Nephron progenitor cell (in vitro differentiated cells): Measurements from ENCODE around the gene NAV1.
A peak's percentile ranks its signal among the peaks of the same experiment; 100 is the strongest.

ENCODE experiments used
- DNase-seq: peaks from one replicate; pipeline ENCODE4 v3.0.0; 2021
- H3K27ac Mint-ChIP-seq: 2 replicates; pipeline ENCODE4 v1.8.0; 2021; ENCODE audit warnings: mild to moderate bottlenecking, moderate library complexity, mixed read lengths
- H3K27me3 Mint-ChIP-seq: 2 replicates; pipeline ENCODE4 v1.8.0; 2021; ENCODE audit warnings: mild to moderate bottlenecking, low read depth, mixed read lengths; ENCODE audit not compliant: poor library complexity
- H3K36me3 Mint-ChIP-seq: 2 replicates; pipeline ENCODE4 v1.8.0; 2021; ENCODE audit warnings: low read depth, mixed read lengths
- H3K4me1 Mint-ChIP-seq: 2 replicates; pipeline ENCODE4 v1.8.0; 2021; ENCODE audit warnings: mixed read lengths
- H3K4me3 Mint-ChIP-seq: 2 replicates; pipeline ENCODE4 v1.8.0; 2021; ENCODE audit warnings: mild to moderate bottlenecking, moderate library complexity, mixed read lengths
- H3K9me3 Mint-ChIP-seq: 2 replicates; pipeline ENCODE4 v1.8.0; 2021; ENCODE audit warnings: mild to moderate bottlenecking, moderate library complexity, mixed read lengths
- TF ChIP-seq, protein P1 (sequence below): fragments of 200-600 bp; sonication (generic); IDR thresholded peaks from 2 replicates; pipeline ENCODE4 v1.5.0; 2021; ENCODE audit warnings: antibody characterized with exemption

Gene NAV1

GRCh38 chr1:201502511-201502857, 36.4 kb upstream of the NAV1 start:
- no peaks in the 10 kb centered on the region for H3K36me3 Mint-ChIP-seq
- H3K4me3 Mint-ChIP-seq, result no peak overlapping the region
- peak overlapping the region; percentile 96 for H3K27ac Mint-ChIP-seq
- TF ChIP-seq, protein P1, sequence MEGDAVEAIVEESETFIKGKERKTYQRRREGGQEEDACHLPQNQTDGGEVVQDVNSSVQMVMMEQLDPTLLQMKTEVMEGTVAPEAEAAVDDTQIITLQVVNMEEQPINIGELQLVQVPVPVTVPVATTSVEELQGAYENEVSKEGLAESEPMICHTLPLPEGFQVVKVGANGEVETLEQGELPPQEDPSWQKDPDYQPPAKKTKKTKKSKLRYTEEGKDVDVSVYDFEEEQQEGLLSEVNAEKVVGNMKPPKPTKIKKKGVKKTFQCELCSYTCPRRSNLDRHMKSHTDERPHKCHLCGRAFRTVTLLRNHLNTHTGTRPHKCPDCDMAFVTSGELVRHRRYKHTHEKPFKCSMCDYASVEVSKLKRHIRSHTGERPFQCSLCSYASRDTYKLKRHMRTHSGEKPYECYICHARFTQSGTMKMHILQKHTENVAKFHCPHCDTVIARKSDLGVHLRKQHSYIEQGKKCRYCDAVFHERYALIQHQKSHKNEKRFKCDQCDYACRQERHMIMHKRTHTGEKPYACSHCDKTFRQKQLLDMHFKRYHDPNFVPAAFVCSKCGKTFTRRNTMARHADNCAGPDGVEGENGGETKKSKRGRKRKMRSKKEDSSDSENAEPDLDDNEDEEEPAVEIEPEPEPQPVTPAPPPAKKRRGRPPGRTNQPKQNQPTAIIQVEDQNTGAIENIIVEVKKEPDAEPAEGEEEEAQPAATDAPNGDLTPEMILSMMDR, result no peak
- peaks cover 83% of the 10 kb centered on the region for H3K4me1 Mint-ChIP-seq
- DNase-seq, result no peak
- H3K27me3 Mint-ChIP-seq, result peaks cover 11% of the 10 kb centered on the region
- H3K9me3 Mint-ChIP-seq, result no peaks in the 10 kb centered on the region

DNA sequence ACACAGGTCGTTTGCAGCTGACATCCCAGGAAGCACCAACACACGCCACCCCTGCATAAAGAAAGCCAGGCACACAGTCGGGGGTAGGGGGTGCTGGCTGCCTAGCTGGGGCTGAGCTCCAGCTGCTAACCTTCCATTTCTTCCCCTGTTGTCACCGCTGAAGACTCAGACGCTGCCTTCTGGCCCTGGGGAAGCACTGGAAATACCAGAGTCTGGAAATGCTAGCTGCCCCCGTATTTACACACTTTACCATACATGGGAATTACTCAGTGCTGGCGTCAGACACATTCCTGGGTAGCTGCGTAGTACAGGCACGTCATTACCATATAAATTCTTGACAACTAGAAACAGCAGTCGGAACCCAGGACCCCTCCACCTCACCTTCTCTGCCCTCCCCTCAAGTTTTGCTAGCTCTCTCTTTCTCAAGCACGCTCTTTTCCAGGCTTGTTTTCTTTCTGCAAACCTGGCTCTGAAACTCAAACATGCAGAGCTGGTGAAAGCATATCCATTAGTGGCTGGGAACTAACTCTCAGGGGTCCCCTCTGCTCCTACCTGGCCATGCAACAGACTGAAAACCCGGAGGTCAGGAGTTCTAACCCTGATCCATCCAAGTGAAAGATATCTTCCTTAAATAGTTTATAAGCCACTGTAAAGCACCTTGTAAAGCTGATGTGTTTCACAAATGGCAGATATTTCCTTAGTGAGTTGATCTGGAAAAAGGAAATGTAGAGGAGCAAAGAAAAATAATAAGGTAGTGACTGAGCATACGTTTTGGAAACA, 35.3 kb upstream of the NAV1 start:
- peaks cover 75% of the 10 kb centered on the region for H3K4me1 Mint-ChIP-seq
- H3K4me3 Mint-ChIP-seq, result peak overlapping the region; percentile 3
- peak overlapping the region; percentile 98 for H3K27ac Mint-ChIP-seq
- peaks cover 11% of the 10 kb centered on the region for H3K27me3 Mint-ChIP-seq
- TF ChIP-seq, protein P1, result no peak
- no peaks in the 10 kb centered on the region for H3K9me3 Mint-ChIP-seq
- H3K36me3 Mint-ChIP-seq, result no peaks in the 10 kb centered on the region
- peak; percentile 40 for DNase-seq

DNA sequence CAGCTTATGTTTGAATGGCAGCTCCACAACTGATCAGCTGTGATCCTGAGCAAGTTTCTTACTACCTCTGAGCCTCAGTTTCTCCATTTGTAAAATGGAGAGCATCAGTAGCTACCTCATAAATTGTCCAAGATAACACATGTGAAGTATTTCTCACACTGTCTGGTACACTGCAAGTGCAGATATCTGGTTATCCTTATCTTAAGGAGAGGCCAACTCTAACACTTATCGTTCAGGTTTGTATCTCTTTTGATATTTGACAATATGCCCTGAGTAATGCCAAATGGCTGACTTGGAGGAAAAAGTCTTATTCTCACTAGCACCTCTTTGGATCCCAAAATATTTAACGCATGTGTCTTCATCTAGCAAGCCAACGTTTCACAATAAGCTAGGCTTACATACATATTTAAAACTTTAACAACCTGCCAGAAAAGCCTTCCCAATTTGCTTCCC, 34.7 kb upstream of the NAV1 start:
- H3K4me3 Mint-ChIP-seq, result no peak overlapping the region
- H3K27me3 Mint-ChIP-seq, result peaks cover 14% of the 10 kb centered on the region
- DNase-seq, result no peak
- peaks cover 69% of the 10 kb centered on the region for H3K4me1 Mint-ChIP-seq
- H3K27ac Mint-ChIP-seq, result peak overlapping the region; percentile 98
- no peaks in the 10 kb centered on the region for H3K9me3 Mint-ChIP-seq
- H3K36me3 Mint-ChIP-seq, result no peaks in the 10 kb centered on the region
- TF ChIP-seq, protein P1, result no peak

DNA sequence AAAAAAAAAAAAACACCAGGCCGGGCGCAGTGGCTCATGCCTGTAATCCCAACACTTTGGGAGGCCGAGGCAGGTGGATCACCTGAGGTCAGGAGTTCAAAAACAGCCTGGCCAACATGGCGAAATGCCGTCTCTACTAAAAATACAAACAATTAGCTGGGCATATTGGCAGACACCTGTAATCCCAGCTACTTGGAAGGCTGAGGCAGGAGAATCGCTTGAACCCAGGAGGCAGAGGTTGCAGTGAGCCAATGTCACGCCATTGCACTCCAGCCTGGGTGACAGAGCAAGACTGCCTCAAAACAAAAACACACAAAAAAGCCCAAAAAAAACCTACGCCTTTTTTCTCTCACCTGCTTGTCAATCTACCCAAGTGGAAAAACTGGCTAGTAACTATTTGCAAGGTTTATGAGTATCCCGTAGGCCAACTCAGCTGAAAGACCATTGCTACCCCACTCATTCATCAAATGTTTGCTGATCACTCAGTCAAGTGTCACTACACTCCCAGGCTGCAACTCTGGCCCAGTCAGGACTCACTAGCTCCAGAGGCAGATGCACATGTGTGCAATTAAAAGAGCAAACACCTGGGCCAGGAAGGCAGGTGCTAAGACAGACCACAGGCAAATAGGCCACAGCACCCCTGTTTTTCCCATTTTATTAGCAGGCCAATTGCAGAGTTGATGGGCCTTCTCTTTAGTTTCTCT, 34.0 kb upstream of the NAV1 start:
- TF ChIP-seq, protein P1, result no peak
- DNase-seq, result no peak
- peak overlapping the region; percentile 95 for H3K27ac Mint-ChIP-seq
- peaks cover 61% of the 10 kb centered on the region for H3K4me1 Mint-ChIP-seq
- no peaks in the 10 kb centered on the region for H3K9me3 Mint-ChIP-seq
- H3K4me3 Mint-ChIP-seq, result no peak overlapping the region
- H3K27me3 Mint-ChIP-seq, result peaks cover 16% of the 10 kb centered on the region
- H3K36me3 Mint-ChIP-seq, result no peaks in the 10 kb centered on the region

GRCh38 chr1:201505503-201505890, 33.4 kb upstream of the NAV1 start:
- Mint-ChIP-seq H3K4me1 (peaks cover 56% of the 10 kb centered on the region), H3K9me3 (no peaks in the 10 kb centered on the region), H3K27ac (peak overlapping the region; percentile 95), H3K36me3 (no peaks in the 10 kb centered on the region), H3K27me3 (peaks cover 18% of the 10 kb centered on the region), H3K4me3 (peak overlapping the region; percentile 19)
- TF ChIP-seq, protein P1, result no peak
- DNase-seq, result no peak
